ENCODE results near the gene KLRK1.
A peak's percentile ranks its signal among the peaks of the same experiment; 100 is the strongest.
"Not testable (repeated sequence)": the region's sequence is repeated elsewhere in the genome, so short reads cannot be mapped to it uniquely, and the experiment has no call there.

The KLRK1 gene

DNA sequence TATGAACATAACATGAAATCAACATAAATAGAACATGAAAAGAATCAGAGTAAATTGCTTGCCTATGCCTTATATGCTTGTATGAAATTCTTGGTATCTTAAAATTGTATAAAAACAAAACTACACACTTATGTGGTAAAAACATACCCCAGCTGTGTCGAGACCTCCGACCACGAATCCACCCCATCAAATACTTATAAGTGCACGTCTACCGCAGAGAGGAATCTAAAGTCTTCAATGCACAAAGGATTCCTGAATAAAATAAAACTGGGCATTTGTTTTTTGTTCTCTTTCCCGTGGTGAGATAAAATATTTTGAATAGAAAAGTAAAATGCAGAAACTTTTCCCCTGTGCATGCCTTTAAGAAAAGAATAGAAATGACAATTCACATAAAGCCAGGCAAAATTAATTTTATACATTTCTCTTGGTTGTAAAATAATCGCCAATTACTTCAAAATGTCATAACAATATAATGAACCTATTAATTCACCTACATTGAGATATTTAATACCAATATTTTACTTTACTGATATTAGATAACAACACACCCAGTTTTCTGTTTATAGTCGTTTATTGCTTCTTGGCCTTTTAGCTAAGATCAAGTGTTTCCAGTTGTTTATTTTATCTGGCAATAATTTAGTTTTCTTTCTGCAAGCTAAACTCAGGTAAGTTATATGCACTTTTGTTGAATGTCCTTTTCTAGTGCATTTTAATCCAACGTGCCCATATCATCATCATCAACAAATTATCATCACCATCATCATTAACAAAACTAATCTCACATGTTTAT is 1.0 kb downstream of the KLRK1 start:
- no peak for DNase-seq (ENCODE audit: low spot score)

DNA sequence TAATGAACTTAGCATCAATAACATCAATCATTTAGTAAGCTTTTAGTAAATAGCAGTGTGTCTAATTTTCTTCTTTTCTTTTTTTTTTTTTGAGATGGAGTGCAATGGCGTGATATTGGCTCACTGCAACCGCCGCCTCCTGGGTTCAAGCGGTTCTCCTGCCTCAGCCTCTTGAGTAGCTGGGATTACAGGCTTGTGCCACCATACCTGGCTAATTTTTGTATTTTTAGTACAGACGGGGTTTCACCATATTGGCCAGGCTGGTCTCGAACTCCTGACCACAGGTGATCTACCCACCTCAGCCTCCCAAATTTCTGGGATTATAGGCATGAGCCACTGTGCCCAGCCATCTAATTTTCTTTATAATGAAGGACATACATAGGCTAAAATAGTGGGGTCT is 2.3 kb downstream of the KLRK1 start:
- not testable (repeated sequence) for DNase-seq (ENCODE audit: low spot score)

DNA sequence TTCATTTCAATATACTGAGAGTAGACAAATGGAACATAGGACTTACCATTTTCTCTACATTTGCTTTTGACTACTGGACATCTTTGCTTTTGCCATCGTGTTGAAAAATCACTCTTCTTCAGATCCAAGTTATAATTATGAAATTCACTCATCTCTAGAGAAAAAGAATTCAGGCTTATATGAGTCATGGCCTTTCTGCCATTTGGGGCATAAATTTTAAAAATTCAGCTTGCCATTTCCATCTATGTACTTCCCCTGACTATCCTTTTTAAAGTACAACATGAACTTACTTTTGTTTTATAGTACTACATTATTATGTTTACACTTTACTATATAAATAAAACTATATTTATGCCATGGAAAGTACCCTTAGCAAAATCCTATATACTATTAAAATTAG is 3.0 kb downstream of the KLRK1 start:
- no peak for DNase-seq (ENCODE audit: low spot score)

DNA sequence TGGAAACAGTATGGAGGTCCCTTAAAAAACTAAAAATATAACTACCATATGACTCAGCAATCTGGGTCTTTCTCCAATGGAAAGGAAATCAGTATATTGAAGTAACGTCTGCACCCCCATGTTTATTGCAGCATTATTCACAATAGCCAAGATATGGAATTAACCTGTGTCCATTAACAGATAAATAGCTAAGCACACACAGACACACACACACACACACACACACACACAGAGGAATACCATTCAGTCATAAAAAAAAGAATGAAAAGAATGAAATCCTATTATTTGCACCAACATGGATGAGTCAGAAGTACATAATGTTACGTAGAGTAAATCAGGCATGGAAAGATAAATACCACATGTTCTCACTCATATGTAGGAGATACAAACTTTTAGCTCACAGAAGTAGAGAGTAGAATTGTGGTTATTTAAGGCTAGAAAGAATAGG is 4.7 kb downstream of the KLRK1 start:
- no peak for DNase-seq (ENCODE audit: low spot score)

GRCh38 chr12:10384191-10384590 is 5.7 kb downstream of the KLRK1 start:
- DNase-seq (ENCODE audit: low spot score): no peak

- DNase-seq (ENCODE audit: low spot score): no peak
Observed at GRCh38 chr12:10381928-10382628, 7.8 kb downstream of the KLRK1 start.

DNA sequence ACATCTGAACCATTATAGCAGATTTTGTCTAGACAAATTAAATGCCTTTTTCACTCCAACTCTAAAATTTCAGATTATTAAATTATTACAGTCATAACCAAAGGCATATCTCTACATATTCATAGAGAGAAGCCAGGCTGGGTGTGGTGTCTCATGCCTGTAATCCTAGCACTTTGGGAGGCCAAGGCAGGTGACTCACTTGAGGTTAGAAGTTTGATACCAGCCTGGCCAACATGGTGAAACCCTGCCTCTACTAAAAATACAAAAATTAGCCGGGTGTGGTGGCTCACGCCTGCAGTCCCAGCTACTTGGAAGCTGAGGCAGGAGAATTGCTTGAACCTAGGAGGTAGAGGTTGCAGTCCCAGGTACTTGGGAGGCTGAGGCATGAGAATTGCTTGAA is 11.1 kb downstream of the KLRK1 start:
- not testable (repeated sequence) for DNase-seq (ENCODE audit: low spot score)

- no peak for DNase-seq (ENCODE audit: low spot score)
Observed at GRCh38 chr12:10374624-10375018, 15.2 kb downstream of the KLRK1 start.

DNA sequence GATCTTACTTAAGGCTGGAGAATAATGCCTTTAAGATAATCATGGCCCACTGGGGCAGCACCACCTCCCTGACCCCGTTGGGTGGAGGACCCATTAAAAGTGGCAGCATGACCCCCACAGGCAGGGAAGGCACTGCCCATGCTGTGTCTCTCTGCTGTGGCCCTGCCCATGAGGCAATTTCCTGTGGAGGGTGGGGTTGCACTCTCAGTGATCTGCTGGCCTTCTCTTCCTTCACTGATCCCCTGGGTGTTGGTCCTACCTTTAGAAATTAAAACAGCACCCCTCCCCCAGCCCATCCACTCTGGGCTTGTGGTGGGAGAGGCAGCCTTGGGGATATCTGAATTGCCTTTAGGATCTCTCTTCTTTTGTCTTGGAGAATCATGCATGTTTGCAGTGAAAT is 17.3 kb downstream of the KLRK1 start:
- no peak for DNase-seq (ENCODE audit: low spot score)

DNA sequence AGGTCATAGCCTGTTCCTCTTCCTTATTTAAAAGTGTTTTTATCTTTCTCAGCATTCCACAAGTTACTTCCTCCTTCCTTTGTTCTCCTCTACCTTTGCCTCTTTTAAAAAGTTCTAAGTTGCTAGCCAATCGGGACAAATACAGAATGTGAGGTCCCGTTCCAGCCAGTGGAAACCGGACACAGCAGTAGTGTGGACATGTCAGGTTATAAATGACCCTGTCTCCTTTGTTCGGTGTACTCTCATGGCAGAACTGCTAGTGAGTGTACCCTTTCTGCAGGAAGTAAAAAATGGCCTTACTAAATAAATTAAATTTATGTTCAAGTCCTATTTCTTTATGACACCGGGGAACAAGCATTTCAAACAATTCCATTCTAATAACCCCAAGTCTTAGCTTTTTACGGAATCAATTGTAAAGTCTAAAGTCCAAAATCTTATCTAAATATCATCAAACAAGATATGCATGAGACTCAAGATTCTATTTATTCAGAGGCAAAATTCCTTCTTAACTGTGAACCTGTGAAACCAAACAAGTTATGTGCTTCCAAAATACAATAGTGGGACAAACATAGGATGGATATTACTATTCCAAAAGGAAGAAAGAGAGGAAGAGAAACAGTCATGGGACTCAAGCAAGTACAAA is 17.8 kb downstream of the KLRK1 start:
- DNase-seq (ENCODE audit: low spot score): not testable (repeated sequence)

DNA sequence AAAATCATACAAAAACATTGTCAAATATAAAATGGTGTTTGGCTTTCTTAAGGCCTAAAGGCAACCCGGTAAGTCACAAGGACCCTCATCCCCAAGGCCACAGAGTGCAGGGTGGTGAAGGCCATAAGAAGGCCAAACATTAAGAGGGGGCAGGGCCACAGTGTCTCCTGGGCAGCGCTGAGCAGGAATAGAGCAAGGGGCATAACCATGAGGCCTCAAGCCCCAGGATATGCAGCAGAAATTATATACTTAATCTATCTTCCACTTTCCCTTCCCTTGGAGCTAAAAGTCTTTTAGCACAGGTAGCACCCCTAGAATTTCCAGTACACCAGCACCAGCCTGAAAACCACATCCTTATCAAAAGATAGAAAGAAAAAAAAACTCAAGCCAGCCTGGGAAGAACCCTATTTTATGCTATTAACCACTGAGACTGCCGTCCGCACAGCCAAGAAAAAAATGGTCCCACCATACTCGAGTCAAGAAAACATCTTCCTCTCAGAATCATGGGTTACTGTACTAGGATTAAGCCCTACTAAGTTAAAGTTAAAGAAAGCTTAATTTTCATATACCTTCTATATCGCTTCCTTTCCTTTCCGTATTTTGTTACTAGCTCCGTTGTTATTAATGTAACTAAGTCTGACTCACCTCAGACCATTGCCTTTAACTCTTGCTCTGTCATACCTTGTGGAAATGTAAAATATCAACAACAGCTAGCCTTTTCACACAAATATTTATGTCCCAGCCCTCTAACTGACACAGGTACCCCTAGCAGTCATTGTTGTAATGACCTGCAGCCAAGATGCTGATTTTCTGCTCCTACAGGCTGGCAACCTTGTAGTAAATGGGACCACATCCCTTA is 20.1 kb downstream of the KLRK1 start:
- DNase-seq (ENCODE audit: low spot score): no peak

DNA sequence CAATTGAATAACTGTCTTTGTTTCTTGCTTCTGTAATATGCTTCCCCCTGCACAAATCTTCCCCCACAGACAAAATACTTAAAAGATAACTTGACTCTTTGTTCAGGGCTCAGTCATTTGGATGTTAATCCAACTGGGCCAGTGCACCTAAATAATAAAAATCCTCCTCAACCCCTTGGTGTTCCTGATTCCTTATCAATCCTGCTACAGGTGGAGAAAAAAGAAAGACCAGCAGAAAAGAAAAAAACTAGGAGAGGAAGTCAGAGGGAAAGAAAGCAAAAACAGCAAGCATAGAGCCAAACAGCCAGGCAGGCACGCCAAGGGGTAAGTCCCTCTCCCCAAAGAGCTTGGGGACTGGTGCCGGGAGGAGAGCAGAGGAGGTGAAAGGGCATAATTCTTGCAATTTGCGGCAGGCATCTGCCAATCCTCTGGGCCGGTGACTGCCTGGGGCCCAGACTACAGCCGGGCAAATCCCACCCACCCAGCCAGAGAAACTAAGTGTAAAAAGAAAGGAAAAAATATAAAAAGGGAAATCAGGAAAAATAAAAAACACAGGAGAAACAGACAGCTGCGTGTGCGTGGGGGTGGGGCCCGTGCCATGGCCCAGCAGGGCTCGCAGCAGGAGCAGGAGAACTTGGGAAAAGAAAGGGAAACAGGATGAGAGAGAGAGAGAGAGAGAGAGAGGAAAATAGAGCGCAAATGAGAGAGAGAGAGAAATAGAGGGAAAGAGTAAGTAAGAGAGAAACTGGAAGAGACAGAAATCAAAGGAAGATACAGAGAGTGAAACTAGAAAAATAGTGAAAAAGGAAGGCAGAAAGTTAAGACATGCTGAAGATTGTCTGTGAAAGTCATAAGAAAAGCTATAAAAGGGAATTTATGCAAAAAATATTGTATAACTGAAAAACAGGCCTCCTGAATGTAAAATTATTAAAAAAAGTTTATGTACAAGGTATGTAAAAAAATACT is 21.4 kb downstream of the KLRK1 start:
- no peak for DNase-seq (ENCODE audit: low spot score)

DNA sequence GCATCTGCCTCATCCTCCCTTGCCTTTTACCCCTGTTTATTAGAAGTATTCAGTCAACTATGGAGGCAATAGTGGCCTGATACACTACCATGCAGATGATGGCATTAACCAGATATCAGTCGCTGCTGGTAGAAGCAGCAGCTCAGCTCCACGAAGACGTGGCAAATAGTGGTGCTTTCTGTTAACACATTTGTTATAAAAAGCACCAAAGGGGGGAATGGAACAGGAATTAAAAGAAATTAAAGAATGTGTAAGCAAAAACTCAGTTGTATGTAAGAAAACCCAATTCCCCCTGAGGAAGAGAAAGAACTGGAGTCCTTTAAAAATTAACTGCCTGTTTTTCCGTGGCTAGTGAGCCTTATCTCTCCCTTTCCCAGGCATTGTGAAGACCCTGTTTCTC is 22.1 kb downstream of the KLRK1 start:
- DNase-seq (ENCODE audit: low spot score): not testable (repeated sequence)

GRCh38 chr12:10366875-10367274 is 23.0 kb downstream of the KLRK1 start:
- peak; percentile 58 for DNase-seq (ENCODE audit: low spot score)

DNA sequence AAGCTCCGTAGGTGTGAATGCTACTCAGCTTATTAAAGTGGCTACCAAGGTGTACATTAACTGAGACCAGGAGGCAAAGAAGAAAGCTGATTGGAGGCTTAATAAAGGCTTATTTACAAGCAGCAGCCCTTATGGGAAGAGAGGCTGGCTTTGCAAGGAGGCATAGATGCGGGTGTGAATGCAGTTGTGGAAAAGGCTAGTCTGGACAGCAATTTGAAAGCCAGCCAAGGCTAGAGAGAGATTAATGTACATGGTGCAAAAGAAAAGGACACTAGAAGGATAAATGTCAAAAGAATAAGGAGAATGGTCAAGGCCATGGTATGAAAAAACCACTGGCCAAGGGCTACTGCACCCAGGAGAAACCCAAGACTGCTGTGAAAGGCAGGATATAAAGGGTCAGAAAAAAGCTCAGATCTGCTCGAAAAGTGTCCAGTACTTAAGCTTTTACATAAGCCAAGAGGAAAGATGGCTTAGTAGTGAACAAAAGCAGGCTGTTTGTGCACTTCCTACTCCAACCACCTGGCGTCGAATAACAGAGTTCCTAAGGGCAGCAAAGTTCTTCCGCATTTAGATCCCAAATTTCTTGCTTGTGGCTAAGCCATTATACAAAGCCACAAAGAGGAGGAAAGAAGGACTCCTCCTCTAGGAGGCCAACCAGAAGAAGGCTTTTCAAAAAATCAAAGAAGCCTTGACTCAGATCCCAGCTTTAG is 24.0 kb downstream of the KLRK1 start:
- DNase-seq (ENCODE audit: low spot score): peak; percentile 18

DNA sequence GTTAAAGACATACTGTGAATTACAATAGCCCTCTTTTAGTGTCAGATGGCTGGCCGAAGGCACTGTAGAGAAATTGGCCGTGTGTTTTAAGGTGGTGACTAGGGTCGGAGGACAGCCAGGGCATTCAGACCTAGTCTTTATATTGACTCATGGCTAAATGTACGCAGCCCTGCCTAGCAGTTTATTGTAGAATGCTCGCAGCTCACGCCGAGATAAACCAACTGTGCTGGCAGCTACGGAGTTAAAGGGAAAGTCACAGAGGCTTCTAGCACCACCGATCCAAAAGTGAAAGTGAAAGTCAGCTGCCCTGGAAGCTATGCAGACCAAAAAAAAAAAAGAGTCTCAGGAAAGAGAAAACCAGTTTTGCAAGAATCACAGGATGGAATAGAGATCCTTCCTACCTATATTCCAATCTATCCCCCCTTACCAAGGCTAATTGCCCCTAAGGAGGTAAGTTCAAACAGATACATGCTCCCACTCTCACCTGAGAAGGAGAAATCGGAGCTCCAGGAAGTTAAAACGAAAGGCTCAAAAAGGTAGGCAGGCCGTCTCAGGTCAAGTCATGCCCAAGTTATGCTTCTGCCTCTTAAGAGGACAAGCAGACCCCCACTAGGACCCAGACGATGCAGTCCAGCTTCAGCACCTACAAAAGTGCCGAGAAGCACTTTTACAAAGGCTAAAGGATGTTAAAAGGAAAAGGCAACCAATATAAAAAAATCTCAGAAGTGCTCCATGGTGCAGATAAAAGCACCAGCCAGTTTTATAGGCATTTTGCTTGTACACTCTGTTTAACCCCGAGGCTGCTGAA is 24.8 kb downstream of the KLRK1 start:
- DNase-seq (ENCODE audit: low spot score): peak; percentile 89

- DNase-seq (ENCODE audit: low spot score): peak; percentile 66
Observed at GRCh38 chr12:10363914-10364814, 25.7 kb downstream of the KLRK1 start.

GRCh38 chr12:10363658-10363913 is 26.3 kb downstream of the KLRK1 start:
- no peak for DNase-seq (ENCODE audit: low spot score)

Data from NAMALWA (cell line).